Measurements from ENCODE around the gene WWOX.

DNA sequence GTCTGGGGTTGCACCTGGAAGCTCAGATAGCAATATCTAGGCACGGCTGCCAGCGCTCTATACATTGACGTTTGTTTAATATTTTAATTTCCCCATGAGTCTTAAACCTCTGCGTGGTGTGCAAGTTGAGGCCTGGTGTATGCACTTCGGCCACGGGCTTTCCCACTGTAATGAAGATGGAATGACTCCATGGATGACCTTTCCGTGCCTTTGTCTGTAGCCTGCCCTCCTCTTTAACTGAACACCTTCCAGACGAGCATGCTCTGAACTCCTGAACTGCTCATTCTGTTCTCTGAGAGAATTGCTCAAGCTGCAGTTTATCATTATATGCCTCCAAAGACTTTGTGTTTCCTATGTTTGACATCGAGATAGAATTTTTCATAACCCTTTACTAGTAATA lies 438.8 kb downstream of the WWOX start:
- TF ChIP-seq, protein P1, sequence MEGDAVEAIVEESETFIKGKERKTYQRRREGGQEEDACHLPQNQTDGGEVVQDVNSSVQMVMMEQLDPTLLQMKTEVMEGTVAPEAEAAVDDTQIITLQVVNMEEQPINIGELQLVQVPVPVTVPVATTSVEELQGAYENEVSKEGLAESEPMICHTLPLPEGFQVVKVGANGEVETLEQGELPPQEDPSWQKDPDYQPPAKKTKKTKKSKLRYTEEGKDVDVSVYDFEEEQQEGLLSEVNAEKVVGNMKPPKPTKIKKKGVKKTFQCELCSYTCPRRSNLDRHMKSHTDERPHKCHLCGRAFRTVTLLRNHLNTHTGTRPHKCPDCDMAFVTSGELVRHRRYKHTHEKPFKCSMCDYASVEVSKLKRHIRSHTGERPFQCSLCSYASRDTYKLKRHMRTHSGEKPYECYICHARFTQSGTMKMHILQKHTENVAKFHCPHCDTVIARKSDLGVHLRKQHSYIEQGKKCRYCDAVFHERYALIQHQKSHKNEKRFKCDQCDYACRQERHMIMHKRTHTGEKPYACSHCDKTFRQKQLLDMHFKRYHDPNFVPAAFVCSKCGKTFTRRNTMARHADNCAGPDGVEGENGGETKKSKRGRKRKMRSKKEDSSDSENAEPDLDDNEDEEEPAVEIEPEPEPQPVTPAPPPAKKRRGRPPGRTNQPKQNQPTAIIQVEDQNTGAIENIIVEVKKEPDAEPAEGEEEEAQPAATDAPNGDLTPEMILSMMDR (IDR thresholded peaks at IDR 0.05), result no peak
- TF ChIP-seq POLR2A (IDR thresholded peaks at IDR 0.05), result no peak
